ENCODE results near the gene HHIPL2. TPM values are rescaled to one million over a fixed set of nuclear protein-coding genes. Genes with fewer than 3 reads are reported as not detected.

Gene HHIPL2
- polyA plus RNA-seq (2011; rRNA removed): 0.04 and 0.30 TPM in 2 replicates
- polyA minus RNA-seq (2011; rRNA and poly(A)+ RNA removed): 0.22 TPM in 1 of 2 replicates, not detected in the other

DNA sequence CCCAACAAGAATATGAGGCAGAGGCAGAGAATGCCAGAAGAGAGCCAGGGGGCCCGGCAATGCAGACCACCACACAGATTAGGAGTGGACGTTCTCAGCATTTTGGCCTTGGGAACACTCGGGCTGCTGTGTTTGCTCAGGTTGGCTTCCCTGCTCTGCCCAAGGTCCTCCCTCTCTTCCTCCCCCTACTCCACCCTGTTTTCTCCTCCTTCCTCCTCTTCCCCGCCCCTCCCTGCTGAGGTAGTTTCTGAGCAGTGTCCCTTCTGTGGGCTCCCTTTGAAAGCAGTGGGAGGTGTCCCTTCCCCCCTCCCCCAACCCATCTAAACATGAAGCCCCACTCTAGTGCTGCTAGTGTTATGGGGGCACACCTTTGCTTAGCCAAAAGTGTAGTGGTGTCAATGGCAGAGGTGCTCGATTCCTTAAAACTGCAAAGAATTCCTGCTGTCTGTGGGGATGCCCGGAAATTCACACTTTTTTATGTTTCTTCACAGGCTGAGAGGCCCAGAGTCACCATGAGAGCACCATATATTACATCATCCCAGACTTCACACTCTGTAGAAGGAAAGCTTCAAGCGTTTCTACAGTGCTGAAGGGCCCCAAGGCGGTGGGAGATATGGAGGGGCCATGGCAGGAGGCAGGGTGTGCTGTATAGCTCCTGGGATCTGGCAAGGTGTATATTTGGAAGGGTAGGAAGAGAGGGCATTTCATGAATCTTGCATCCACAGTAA lies at the start of gene HHIPL2:
TSS of gene HHIPL2 (minus strand) at position 161 of the 728 bp plus-strand sequence. CDS start at position 101, 60 bp downstream.
- no peak for DNase-seq (ENCODE audit: low read depth, low spot score)
- TF ChIP-seq, protein P1, sequence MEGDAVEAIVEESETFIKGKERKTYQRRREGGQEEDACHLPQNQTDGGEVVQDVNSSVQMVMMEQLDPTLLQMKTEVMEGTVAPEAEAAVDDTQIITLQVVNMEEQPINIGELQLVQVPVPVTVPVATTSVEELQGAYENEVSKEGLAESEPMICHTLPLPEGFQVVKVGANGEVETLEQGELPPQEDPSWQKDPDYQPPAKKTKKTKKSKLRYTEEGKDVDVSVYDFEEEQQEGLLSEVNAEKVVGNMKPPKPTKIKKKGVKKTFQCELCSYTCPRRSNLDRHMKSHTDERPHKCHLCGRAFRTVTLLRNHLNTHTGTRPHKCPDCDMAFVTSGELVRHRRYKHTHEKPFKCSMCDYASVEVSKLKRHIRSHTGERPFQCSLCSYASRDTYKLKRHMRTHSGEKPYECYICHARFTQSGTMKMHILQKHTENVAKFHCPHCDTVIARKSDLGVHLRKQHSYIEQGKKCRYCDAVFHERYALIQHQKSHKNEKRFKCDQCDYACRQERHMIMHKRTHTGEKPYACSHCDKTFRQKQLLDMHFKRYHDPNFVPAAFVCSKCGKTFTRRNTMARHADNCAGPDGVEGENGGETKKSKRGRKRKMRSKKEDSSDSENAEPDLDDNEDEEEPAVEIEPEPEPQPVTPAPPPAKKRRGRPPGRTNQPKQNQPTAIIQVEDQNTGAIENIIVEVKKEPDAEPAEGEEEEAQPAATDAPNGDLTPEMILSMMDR (IDR thresholded peaks at IDR 0.05; ENCODE audit: low read depth, low read length): no peak
- Histone ChIP-seq H3K27ac (ENCODE audit: low read depth, low read length) (peak within 1 kb of the TSS; percentile 62), H3K27me3 (ENCODE audit: control insufficient read depth, insufficient read depth, low read length) (no peaks in the 10 kb centered on the region), H3K9me3 (ENCODE audit: control insufficient read depth, insufficient read depth, low read length) (no peaks in the 10 kb centered on the region; the same call in 1 of the 2 replicates), H3K4me3 (ENCODE audit: low read depth, low read length) (no peak within 1 kb of the TSS)
- POLR2A ChIA-PET: no interaction called here
- CTCF ChIA-PET: interaction anchor here (0.5 to 1.4 kb wide), 2 partner anchors 9 to 1035 kb away, joined by 3 to 5 read pairs; no protein-coding TSS in a partner anchor

DNA sequence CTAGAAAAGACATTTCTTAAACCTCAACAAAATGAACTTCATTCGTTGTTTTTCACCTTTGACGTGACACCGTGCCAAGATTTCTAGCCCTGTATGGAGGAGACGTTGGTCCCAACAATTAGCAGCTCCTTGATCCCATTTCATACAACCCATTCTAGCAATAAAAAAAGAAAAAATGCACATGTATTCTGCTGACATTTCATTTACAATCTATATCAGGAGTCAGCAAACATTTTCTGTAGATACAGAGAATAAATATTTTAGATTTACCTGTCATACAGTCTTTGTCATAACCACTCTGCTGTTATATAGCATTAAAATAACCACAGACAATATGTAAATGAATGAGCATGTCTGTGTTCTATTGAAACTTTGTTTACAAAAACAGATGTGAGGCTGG lies 48.8 kb upstream of the HHIPL2 start:
- POLR2A ChIA-PET: no interaction called here
- no peak overlapping the region for H3K4me3 ChIP-seq (ENCODE audit: low read depth, low read length)
- CTCF ChIA-PET: no interaction called here
- TF ChIP-seq, protein P1 (IDR thresholded peaks at IDR 0.05; ENCODE audit: low read depth, low read length): no peak
- no peaks in the 10 kb centered on the region for H3K27me3 ChIP-seq (ENCODE audit: control insufficient read depth, insufficient read depth, low read length)
- no peaks in the 10 kb centered on the region for H3K9me3 ChIP-seq (ENCODE audit: control insufficient read depth, insufficient read depth, low read length)
- no peak for DNase-seq (ENCODE audit: low read depth, low spot score)
- no peak overlapping the region for H3K27ac ChIP-seq (ENCODE audit: low read depth, low read length)

DNA sequence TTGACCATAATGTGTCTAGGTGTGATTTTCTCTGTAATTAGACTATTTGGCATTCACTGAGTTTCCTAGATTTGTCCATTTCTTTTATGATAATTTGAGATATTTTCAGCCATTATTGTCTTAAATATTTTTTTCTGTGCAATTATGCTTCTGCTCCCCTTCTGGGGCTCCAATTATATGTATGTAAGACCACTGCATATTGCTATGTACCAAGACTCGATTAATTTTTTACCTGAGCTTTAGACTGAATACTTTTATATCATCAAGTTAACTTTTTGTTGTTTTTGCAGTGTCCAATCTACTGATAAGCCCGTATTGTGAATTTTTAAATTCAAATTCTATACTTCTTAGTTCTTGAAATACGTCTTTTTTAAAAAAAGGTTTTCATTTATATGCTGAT lies 46.9 kb upstream of the HHIPL2 start:
- no peak overlapping the region for H3K27ac ChIP-seq (ENCODE audit: low read depth, low read length)
- no peaks in the 10 kb centered on the region for H3K27me3 ChIP-seq (ENCODE audit: control insufficient read depth, insufficient read depth, low read length)
- ChIA-PET CTCF (interaction anchor here (1.4 kb wide), 1 partner anchor 39 kb away, joined by 6 read pairs; no protein-coding TSS in a partner anchor), POLR2A (no interaction called here)
- TF ChIP-seq, protein P1 (IDR thresholded peaks at IDR 0.05; ENCODE audit: low read depth, low read length): no peak
- no peaks in the 10 kb centered on the region for H3K9me3 ChIP-seq (ENCODE audit: control insufficient read depth, insufficient read depth, low read length)
- H3K4me3 ChIP-seq (ENCODE audit: low read depth, low read length): no peak overlapping the region
- no peak for DNase-seq (ENCODE audit: low read depth, low spot score)

DNA sequence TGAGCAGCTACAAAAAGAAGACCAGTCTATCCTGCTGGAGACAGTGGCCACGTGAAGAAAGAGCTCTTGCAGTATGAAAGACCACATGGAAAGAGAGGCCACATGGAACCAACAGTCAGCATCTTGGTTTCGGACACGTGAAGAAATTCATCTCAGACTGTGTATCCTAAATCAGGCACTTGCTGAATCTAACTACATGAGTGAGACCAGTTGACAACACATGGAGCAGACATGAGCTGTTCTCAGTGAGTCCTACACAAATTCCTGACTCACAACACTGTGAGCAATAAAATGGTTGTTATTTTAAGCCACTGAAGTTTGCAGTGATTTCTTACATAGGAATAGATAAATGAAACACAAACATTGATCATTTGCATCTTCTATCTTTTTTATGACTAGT lies 44.3 kb upstream of the HHIPL2 start:
- TF ChIP-seq, protein P1 (IDR thresholded peaks at IDR 0.05; ENCODE audit: low read depth, low read length): no peak
- CTCF ChIA-PET: interaction anchor here (0.8 kb wide), 3 partner anchors 8 to 127 kb away, joined by 3 to 8 read pairs (median 3); no protein-coding TSS in a partner anchor
- no peak overlapping the region for H3K4me3 ChIP-seq (ENCODE audit: low read depth, low read length)
- H3K9me3 ChIP-seq (ENCODE audit: control insufficient read depth, insufficient read depth, low read length): no peaks in the 10 kb centered on the region
- no peak overlapping the region for H3K27ac ChIP-seq (ENCODE audit: low read depth, low read length)
- POLR2A ChIA-PET: no interaction called here
- H3K27me3 ChIP-seq (ENCODE audit: control insufficient read depth, insufficient read depth, low read length): no peaks in the 10 kb centered on the region
- no peak for DNase-seq (ENCODE audit: low read depth, low spot score)
